ENCODE results near the gene TYMS. TPM values are rescaled to one million over a fixed set of nuclear protein-coding genes. Genes with fewer than 3 reads are reported as not detected.

Gene TYMS
- total RNA-seq, 1 experiment from 2014 or later, result 42.3 TPM

- no peak for DNase-seq
- H3K4me2 ChIP-seq (ENCODE audit: low read depth, low read length, poor library complexity, severe bottlenecking), result no peak overlapping the region
- no peaks in the 10 kb centered on the region for H4K20me1 ChIP-seq (ENCODE audit: insufficient read depth, low read depth, low read length)
- H3K79me2 ChIP-seq (ENCODE audit: low read length), result no peaks in the 10 kb centered on the region
- no peaks in the 10 kb centered on the region for H3K4me1 ChIP-seq (ENCODE audit: low read length)
- H3K9me2 ChIP-seq (replicated peaks; ENCODE audit: insufficient read depth, low read length), result no peaks in the 10 kb centered on the region
- H3K36me3 ChIP-seq (ENCODE audit: insufficient read depth, low read length), result no peaks in the 10 kb centered on the region
- H3K9ac ChIP-seq (ENCODE audit: low read length), result no peak overlapping the region
- no peak overlapping the region for H3K4me3 ChIP-seq (ENCODE audit: low read length)
- no peaks in the 10 kb centered on the region for H3K9me3 ChIP-seq (ENCODE audit: low read length)
- H3K27me3 ChIP-seq (ENCODE audit: low read length), result no peaks in the 10 kb centered on the region
- no peak overlapping the region for H3K27ac ChIP-seq (ENCODE audit: low read length)
- no peak overlapping the region for H2AFZ ChIP-seq (ENCODE audit: low read length)
These were observed 39.4 kb upstream of the TYMS start for GRCh38 chr18:617970-618504.

DNA sequence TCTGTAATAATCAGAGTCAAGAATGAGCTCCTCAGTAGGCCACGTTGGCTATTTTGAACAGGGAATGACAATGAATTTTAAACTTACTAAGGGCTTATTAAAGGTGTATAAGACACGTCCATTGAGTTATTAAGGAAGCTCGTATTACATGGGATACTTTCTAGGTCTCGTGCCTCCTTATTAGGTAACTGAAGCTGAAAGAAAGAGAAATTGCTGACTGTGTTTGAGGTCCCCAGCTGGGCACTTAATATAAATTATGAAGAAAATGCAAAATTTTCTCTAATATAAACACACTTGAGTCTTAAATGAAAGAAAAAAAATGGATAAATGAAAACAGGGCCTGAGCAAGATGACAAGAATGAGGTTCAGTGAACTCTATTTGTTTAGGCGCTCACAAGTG lies 38.8 kb upstream of the TYMS start:
- no peak overlapping the region for H2AFZ ChIP-seq (ENCODE audit: low read length)
- H3K27ac ChIP-seq (ENCODE audit: low read length), result no peak overlapping the region

DNA sequence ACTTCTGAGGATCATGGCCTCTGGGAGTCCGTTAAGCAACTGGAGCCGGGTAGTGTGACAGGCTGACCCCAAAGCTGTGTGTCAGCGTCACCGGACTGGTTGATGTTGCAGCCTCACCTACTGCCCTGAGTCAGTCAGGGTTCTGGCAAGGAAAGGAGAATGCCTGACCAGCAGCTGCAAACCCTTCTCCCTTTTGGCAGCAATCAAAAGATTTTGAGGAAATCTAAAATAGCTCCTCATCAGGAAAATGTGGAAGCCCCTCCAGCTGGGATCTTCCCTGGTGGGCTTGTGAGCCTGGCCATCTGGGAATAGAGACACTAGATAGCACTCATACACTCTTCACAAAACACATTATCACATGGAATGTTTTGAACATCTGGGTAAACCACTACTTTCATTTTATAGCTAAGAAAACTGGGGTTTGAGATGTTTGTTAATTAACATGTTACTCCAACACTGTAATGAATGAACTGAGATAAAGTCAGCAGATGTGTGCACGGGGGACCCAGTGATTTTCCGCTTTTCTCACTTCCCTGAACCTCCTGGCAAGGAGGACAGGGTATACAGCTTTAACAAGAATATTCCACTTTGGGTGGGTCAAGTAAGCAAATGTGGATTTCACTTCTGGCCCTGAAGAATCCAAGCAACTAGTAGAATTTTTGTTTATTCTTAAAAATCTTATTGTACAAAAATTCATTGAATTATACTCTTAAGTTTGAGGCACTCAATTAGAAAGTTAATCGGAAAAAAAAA lies 36.0 kb upstream of the TYMS start:
- no peak overlapping the region for H2AFZ ChIP-seq (ENCODE audit: low read length)
- H3K4me2 ChIP-seq (ENCODE audit: low read depth, low read length, poor library complexity, severe bottlenecking), result no peak overlapping the region
- H3K4me3 ChIP-seq (ENCODE audit: low read length), result no peak overlapping the region
- H3K4me1 ChIP-seq (ENCODE audit: low read length), result no peaks in the 10 kb centered on the region
- no peak for DNase-seq
- no peaks in the 10 kb centered on the region for H3K27me3 ChIP-seq (ENCODE audit: low read length)
- no peaks in the 10 kb centered on the region for H3K9me3 ChIP-seq (ENCODE audit: low read length)
- no peaks in the 10 kb centered on the region for H3K79me2 ChIP-seq (ENCODE audit: low read length)
- H3K27ac ChIP-seq (ENCODE audit: low read length), result no peak overlapping the region
- no peaks in the 10 kb centered on the region for H4K20me1 ChIP-seq (ENCODE audit: insufficient read depth, low read depth, low read length)
- no peak overlapping the region for H3K9ac ChIP-seq (ENCODE audit: low read length)
- no peaks in the 10 kb centered on the region for H3K9me2 ChIP-seq (replicated peaks; ENCODE audit: insufficient read depth, low read length)
- no peaks in the 10 kb centered on the region for H3K36me3 ChIP-seq (ENCODE audit: insufficient read depth, low read length)

More for the DNA sequence above, 38.8 kb upstream of the TYMS start:
- no peak overlapping the region for H3K4me3 ChIP-seq (ENCODE audit: low read length)
- no peak for DNase-seq
- H3K4me1 ChIP-seq (ENCODE audit: low read length), result no peaks in the 10 kb centered on the region
- no peaks in the 10 kb centered on the region for H3K36me3 ChIP-seq (ENCODE audit: insufficient read depth, low read length)
- no peaks in the 10 kb centered on the region for H3K27me3 ChIP-seq (ENCODE audit: low read length)
- H3K9me2 ChIP-seq (replicated peaks; ENCODE audit: insufficient read depth, low read length), result no peaks in the 10 kb centered on the region
- no peak overlapping the region for H3K4me2 ChIP-seq (ENCODE audit: low read depth, low read length, poor library complexity, severe bottlenecking)
- H3K9ac ChIP-seq (ENCODE audit: low read length), result no peak overlapping the region
- no peaks in the 10 kb centered on the region for H3K9me3 ChIP-seq (ENCODE audit: low read length)
- no peaks in the 10 kb centered on the region for H4K20me1 ChIP-seq (ENCODE audit: insufficient read depth, low read depth, low read length)
- no peaks in the 10 kb centered on the region for H3K79me2 ChIP-seq (ENCODE audit: low read length)

- no peak for DNase-seq
- no peaks in the 10 kb centered on the region for H3K9me3 ChIP-seq (ENCODE audit: low read length)
- no peak overlapping the region for H3K27ac ChIP-seq (ENCODE audit: low read length)
- no peaks in the 10 kb centered on the region for H4K20me1 ChIP-seq (ENCODE audit: insufficient read depth, low read depth, low read length)
- H3K27me3 ChIP-seq (ENCODE audit: low read length), result no peaks in the 10 kb centered on the region
- no peaks in the 10 kb centered on the region for H3K36me3 ChIP-seq (ENCODE audit: insufficient read depth, low read length)
- H3K4me1 ChIP-seq (ENCODE audit: low read length), result no peaks in the 10 kb centered on the region
- no peak overlapping the region for H2AFZ ChIP-seq (ENCODE audit: low read length)
- H3K4me2 ChIP-seq (ENCODE audit: low read depth, low read length, poor library complexity, severe bottlenecking), result no peak overlapping the region
- no peak overlapping the region for H3K9ac ChIP-seq (ENCODE audit: low read length)
- no peak overlapping the region for H3K4me3 ChIP-seq (ENCODE audit: low read length)
- no peaks in the 10 kb centered on the region for H3K9me2 ChIP-seq (replicated peaks; ENCODE audit: insufficient read depth, low read length)
- H3K79me2 ChIP-seq (ENCODE audit: low read length), result no peaks in the 10 kb centered on the region
These were observed 35.2 kb upstream of the TYMS start for GRCh38 chr18:622289-622688.

- H2AFZ ChIP-seq (ENCODE audit: low read length), result no peak overlapping the region
- no peaks in the 10 kb centered on the region for H3K9me2 ChIP-seq (replicated peaks; ENCODE audit: insufficient read depth, low read length)
- H3K4me3 ChIP-seq (ENCODE audit: low read length), result no peak overlapping the region
- no peaks in the 10 kb centered on the region for H3K4me1 ChIP-seq (ENCODE audit: low read length)
- H3K79me2 ChIP-seq (ENCODE audit: low read length), result no peaks in the 10 kb centered on the region
- no peaks in the 10 kb centered on the region for H4K20me1 ChIP-seq (ENCODE audit: insufficient read depth, low read depth, low read length)
- H3K27ac ChIP-seq (ENCODE audit: low read length), result no peak overlapping the region
- no peak overlapping the region for H3K4me2 ChIP-seq (ENCODE audit: low read depth, low read length, poor library complexity, severe bottlenecking)
- DNase-seq, result peak; percentile 78
- no peaks in the 10 kb centered on the region for H3K27me3 ChIP-seq (ENCODE audit: low read length)
- no peak overlapping the region for H3K9ac ChIP-seq (ENCODE audit: low read length)
- H3K9me3 ChIP-seq (ENCODE audit: low read length), result no peaks in the 10 kb centered on the region
- no peaks in the 10 kb centered on the region for H3K36me3 ChIP-seq (ENCODE audit: insufficient read depth, low read length)
These were observed 33.5 kb upstream of the TYMS start for GRCh38 chr18:623761-624620.

DNA sequence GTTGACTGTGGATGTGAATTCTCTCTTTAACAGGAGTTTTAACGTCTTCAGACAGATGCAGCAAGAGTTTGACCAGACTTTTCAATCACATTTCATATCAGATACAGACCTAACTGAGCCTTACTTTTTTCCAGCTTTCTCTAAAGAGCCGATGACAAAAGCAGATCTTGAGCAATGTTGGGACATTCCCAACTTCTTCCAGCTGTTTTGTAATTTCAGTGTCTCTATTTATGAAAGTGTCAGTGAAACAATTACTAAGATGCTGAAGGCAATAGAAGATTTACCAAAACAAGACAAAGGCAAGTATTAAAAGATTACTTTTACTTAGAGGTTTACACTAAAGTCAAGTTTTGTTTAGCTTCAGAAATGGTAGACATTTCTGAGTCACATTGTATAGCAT lies 30.2 kb upstream of the TYMS start:
- no peak overlapping the region for H3K27ac ChIP-seq (ENCODE audit: low read length)
- no peak overlapping the region for H3K9ac ChIP-seq (ENCODE audit: low read length)
- no peak overlapping the region for H3K4me2 ChIP-seq (ENCODE audit: low read depth, low read length, poor library complexity, severe bottlenecking)
- H3K4me1 ChIP-seq (ENCODE audit: low read length), result no peaks in the 10 kb centered on the region
- no peaks in the 10 kb centered on the region for H4K20me1 ChIP-seq (ENCODE audit: insufficient read depth, low read depth, low read length)
- no peaks in the 10 kb centered on the region for H3K27me3 ChIP-seq (ENCODE audit: low read length)
- H3K9me3 ChIP-seq (ENCODE audit: low read length), result no peaks in the 10 kb centered on the region
- no peak for DNase-seq
- no peak overlapping the region for H2AFZ ChIP-seq (ENCODE audit: low read length)
- no peaks in the 10 kb centered on the region for H3K79me2 ChIP-seq (ENCODE audit: low read length)
- no peak overlapping the region for H3K4me3 ChIP-seq (ENCODE audit: low read length)
- H3K36me3 ChIP-seq (ENCODE audit: insufficient read depth, low read length), result no peaks in the 10 kb centered on the region
- H3K9me2 ChIP-seq (replicated peaks; ENCODE audit: insufficient read depth, low read length), result no peaks in the 10 kb centered on the region

DNA sequence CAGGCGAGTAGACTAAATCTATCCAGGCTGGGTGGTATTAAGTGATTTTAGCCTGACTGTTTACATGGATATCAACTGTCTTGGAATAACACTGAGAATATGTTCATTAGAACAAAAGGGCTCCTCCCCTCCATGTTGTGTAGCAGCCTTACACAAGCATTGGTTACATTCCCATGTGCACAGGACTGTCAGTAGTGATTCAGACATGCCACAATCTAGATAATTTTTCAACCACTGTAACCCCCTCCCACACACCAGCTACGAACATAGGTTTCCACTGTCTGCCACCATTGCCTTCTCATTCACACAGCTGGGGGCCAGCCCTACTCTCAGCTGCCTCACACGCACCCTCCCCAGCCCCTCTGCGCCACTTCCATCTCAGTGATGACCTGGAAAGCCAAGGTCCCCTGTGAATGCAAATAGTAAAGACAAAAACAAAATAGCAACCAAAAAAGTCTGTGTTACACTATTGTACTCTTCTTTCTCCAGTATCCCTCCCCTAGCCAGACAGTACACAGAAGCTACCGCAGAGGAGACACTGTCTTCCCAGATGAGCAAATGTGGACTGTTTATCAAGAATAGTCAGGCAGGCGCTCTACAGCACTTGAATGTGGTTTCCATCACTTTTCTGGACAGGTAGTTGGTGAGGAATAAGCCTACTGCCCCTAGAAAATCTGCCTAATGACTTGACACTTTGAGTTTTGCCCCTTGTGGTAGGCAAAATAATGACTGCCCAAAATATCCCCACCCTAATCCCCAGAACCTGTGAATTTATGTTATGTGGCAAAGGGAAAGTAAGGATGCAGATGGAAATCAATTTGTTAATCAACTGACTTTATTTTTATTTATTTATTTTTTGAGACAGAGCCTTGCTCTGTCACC lies 27.9 kb upstream of the TYMS start:
- Histone ChIP-seq H3K79me2 (ENCODE audit: low read length) (no peaks in the 10 kb centered on the region), H3K36me3 (ENCODE audit: insufficient read depth, low read length) (no peaks in the 10 kb centered on the region), H2AFZ (ENCODE audit: low read length) (no peak overlapping the region), H3K27ac (ENCODE audit: low read length) (no peak overlapping the region), H4K20me1 (ENCODE audit: insufficient read depth, low read depth, low read length) (no peaks in the 10 kb centered on the region), H3K9me3 (ENCODE audit: low read length) (no peaks in the 10 kb centered on the region), H3K9ac (ENCODE audit: low read length) (no peak overlapping the region), H3K9me2 (replicated peaks; ENCODE audit: insufficient read depth, low read length) (no peaks in the 10 kb centered on the region), H3K4me1 (ENCODE audit: low read length) (no peaks in the 10 kb centered on the region), H3K27me3 (ENCODE audit: low read length) (no peaks in the 10 kb centered on the region), H3K4me2 (ENCODE audit: low read depth, low read length, poor library complexity, severe bottlenecking) (no peak overlapping the region), H3K4me3 (ENCODE audit: low read length) (no peak overlapping the region)
- DNase-seq, result no peak
